ENCODE data around the gene PAX9.

DNA sequence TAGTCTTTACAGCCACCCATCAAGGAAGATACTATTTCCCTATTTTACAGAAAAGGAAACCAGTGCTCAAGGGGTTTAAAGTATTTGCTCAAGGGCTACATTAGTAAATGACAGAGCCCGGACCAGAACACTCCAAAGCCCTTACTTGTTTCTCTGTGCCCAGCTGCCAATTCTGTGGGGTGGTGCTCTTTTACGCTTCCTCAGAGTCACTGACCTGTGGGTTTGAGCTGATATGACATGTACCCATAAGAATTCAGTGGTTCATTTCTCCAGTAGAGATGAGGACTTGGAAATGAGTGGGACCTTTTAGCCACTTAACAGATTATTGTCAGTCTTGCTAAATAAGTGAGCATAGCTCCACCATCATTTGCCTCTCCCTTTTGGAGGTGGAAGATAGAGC is 41.8 kb upstream of the PAX9 start:
- TF ChIP-seq, protein P1, sequence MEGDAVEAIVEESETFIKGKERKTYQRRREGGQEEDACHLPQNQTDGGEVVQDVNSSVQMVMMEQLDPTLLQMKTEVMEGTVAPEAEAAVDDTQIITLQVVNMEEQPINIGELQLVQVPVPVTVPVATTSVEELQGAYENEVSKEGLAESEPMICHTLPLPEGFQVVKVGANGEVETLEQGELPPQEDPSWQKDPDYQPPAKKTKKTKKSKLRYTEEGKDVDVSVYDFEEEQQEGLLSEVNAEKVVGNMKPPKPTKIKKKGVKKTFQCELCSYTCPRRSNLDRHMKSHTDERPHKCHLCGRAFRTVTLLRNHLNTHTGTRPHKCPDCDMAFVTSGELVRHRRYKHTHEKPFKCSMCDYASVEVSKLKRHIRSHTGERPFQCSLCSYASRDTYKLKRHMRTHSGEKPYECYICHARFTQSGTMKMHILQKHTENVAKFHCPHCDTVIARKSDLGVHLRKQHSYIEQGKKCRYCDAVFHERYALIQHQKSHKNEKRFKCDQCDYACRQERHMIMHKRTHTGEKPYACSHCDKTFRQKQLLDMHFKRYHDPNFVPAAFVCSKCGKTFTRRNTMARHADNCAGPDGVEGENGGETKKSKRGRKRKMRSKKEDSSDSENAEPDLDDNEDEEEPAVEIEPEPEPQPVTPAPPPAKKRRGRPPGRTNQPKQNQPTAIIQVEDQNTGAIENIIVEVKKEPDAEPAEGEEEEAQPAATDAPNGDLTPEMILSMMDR (IDR thresholded peaks at IDR 0.05 in 4 of 5, conservative IDR thresholded peaks at IDR 0.05 in 1 of 5), result no peak
- TF ChIP-seq POLR2A (IDR thresholded peaks at IDR 0.05), result no peak

All from gastrocnemius medialis (tissue), 4 donors.